ENCODE measurements around the gene NR2C1. TPM values are rescaled to one million over a fixed set of nuclear protein-coding genes. Genes with fewer than 3 reads are reported as not detected.

Gene NR2C1
- total and polyA plus RNA-seq, 10 of the 15 experiments (the other 5 are each of a cell fraction or from before 2014, with no cell fraction given): 8.8 to 38.1 (median 31.3) TPM

DNA sequence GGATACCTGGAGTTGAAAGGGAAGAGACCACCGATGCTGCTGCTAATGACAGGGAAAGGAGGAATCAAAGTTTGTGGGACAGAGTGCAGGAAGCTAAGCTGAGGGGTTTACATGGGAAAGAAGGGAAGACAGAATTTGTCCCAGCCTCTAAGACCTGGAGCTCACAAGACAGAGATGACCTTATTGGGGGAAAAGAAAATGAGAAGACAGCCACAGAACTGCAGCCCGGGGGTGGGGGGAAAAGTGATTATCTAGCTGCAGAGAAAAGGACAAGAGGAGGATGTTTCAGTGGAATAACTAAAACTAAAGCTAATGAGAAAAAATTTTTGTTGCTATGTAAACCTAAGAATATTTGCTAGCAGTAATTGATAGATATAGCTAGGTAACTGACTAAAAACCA is 100.6 kb downstream of the NR2C1 start:
- RAD21 ChIA-PET (ENCODE audit: unreplicated experiment): no interaction called here
- BruUV-seq (replicated peaks): no TSS peak
- ATAC-seq (no peak), DNase-seq (ENCODE audit: low read depth, low spot score) (no peak), FAIRE-seq (no peak)
- H3K9ac ChIP-seq (ENCODE audit: control insufficient read depth, insufficient read depth, low read length): no peak overlapping the region
- no peaks in the 10 kb centered on the region for H4K20me1 ChIP-seq (ENCODE audit: control insufficient read depth, insufficient read depth)
- no peak overlapping the region for H3K4me2 ChIP-seq (ENCODE audit: control insufficient read depth, insufficient read depth)
- POLR2A ChIA-PET: interaction anchor here (0.6 kb wide), 1 partner anchor 23 kb away, joined by 5 read pairs; no protein-coding TSS in a partner anchor
- H2AFZ ChIP-seq (ENCODE audit: control insufficient read depth, low read depth, low read length): no peak overlapping the region
- H3K79me2 ChIP-seq (ENCODE audit: control insufficient read depth, insufficient read depth, low read length): no peaks in the 10 kb centered on the region
- intact Hi-C loops (cut with micrococcal nuclease; ENCODE audit: unreplicated experiment): no loop called here
- no peak overlapping the region for H3K4me3 ChIP-seq
- SMC1A ChIA-PET (ENCODE audit: uncharacterized antibody, unreplicated experiment): interaction anchor here (0.6 to 1.4 kb wide), 10 partner anchors 9 to 427 kb away, joined by 3 to 6 read pairs (median 3); no protein-coding TSS in a partner anchor
- no peaks in the 10 kb centered on the region for H3K9me3 ChIP-seq (replicated peaks; ENCODE audit: control insufficient read depth, insufficient read depth, low read length)
- no peaks in the 10 kb centered on the region for H3K27me3 ChIP-seq (replicated peaks in 1 of 2; ENCODE audit: control insufficient read depth in 2 of 2, insufficient read depth in 2 of 2, low read length in 1 of 2)
- peaks cover 4% of the 10 kb centered on the region; the same call in 1 of the 2 replicates for H3K4me1 ChIP-seq (ENCODE audit: control insufficient read depth, insufficient read depth, low read length)
- in situ Hi-C loops (cut with MboI): no loop called here
- 90% methylated on average over 2 of the region's 2 CpGs for WGBS (ENCODE audit: insufficient coverage, insufficient replicate concordance, low lambda C conversion rate, missing lambda C conversion rate)
- no peak overlapping the region for H3K27ac ChIP-seq (ENCODE audit: control insufficient read depth, insufficient read depth)
- CTCF ChIA-PET: interaction anchor here (0.6 to 1.2 kb wide), 5 partner anchors 9 to 45 kb away, joined by 3 to 5 read pairs (median 3); no protein-coding TSS in a partner anchor
- H3K36me3 ChIP-seq (ENCODE audit: control insufficient read depth in 2 of 2, insufficient read depth in 2 of 2, low read length in 1 of 2): peaks cover 3 to 5% of the 10 kb centered on the region in 2 experiments
- TF ChIP-seq SMAD1 (IDR thresholded peaks at IDR 0.05; ENCODE audit: low read depth, partially characterized antibody) (no peak), ZBED1 (IDR thresholded peaks at IDR 0.05; ENCODE audit: borderline replicate concordance) (no peak), WRNIP1 (IDR thresholded peaks at IDR 0.05; ENCODE audit: borderline replicate concordance, low read depth, low read length) (no peak), TAF1 (IDR thresholded peaks at IDR 0.05; ENCODE audit: borderline replicate concordance, low read depth, low read length) (no peak), MYC (IDR thresholded peaks at IDR 0.05; ENCODE audit: insufficient read depth, insufficient read length, insufficient replicate concordance, low read length, severe bottlenecking) (no peak), CEBPB (IDR thresholded peaks at IDR 0.05; ENCODE audit: borderline replicate concordance in 1 of 2, low read depth in 2 of 2, low read length in 2 of 2) (no peak), FOXK2 (IDR thresholded peaks at IDR 0.05) (no peak), HDGF (IDR thresholded peaks at IDR 0.05) (no peak), BRCA1 (IDR thresholded peaks at IDR 0.05; ENCODE audit: low read depth, low read length) (no peak), NFYA (IDR thresholded peaks at IDR 0.05; ENCODE audit: borderline replicate concordance, low read depth, low read length) (no peak)
- TF ChIP-seq, protein P1, sequence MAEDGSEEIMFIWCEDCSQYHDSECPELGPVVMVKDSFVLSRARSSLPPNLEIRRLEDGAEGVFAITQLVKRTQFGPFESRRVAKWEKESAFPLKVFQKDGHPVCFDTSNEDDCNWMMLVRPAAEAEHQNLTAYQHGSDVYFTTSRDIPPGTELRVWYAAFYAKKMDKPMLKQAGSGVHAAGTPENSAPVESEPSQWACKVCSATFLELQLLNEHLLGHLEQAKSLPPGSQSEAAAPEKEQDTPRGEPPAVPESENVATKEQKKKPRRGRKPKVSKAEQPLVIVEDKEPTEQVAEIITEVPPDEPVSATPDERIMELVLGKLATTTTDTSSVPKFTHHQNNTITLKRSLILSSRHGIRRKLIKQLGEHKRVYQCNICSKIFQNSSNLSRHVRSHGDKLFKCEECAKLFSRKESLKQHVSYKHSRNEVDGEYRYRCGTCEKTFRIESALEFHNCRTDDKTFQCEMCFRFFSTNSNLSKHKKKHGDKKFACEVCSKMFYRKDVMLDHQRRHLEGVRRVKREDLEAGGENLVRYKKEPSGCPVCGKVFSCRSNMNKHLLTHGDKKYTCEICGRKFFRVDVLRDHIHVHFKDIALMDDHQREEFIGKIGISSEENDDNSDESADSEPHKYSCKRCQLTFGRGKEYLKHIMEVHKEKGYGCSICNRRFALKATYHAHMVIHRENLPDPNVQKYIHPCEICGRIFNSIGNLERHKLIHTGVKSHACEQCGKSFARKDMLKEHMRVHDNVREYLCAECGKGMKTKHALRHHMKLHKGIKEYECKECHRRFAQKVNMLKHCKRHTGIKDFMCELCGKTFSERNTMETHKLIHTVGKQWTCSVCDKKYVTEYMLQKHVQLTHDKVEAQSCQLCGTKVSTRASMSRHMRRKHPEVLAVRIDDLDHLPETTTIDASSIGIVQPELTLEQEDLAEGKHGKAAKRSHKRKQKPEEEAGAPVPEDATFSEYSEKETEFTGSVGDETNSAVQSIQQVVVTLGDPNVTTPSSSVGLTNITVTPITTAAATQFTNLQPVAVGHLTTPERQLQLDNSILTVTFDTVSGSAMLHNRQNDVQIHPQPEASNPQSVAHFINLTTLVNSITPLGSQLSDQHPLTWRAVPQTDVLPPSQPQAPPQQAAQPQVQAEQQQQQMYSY (CRISPR knock-in tag; IDR thresholded peaks at IDR 0.05): no peak
- TF ChIP-seq, protein P2, sequence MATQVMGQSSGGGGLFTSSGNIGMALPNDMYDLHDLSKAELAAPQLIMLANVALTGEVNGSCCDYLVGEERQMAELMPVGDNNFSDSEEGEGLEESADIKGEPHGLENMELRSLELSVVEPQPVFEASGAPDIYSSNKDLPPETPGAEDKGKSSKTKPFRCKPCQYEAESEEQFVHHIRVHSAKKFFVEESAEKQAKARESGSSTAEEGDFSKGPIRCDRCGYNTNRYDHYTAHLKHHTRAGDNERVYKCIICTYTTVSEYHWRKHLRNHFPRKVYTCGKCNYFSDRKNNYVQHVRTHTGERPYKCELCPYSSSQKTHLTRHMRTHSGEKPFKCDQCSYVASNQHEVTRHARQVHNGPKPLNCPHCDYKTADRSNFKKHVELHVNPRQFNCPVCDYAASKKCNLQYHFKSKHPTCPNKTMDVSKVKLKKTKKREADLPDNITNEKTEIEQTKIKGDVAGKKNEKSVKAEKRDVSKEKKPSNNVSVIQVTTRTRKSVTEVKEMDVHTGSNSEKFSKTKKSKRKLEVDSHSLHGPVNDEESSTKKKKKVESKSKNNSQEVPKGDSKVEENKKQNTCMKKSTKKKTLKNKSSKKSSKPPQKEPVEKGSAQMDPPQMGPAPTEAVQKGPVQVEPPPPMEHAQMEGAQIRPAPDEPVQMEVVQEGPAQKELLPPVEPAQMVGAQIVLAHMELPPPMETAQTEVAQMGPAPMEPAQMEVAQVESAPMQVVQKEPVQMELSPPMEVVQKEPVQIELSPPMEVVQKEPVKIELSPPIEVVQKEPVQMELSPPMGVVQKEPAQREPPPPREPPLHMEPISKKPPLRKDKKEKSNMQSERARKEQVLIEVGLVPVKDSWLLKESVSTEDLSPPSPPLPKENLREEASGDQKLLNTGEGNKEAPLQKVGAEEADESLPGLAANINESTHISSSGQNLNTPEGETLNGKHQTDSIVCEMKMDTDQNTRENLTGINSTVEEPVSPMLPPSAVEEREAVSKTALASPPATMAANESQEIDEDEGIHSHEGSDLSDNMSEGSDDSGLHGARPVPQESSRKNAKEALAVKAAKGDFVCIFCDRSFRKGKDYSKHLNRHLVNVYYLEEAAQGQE (IDR thresholded peaks at IDR 0.05; ENCODE audit: low read depth, low read length): no peak
- TF ChIP-seq, protein P3, sequence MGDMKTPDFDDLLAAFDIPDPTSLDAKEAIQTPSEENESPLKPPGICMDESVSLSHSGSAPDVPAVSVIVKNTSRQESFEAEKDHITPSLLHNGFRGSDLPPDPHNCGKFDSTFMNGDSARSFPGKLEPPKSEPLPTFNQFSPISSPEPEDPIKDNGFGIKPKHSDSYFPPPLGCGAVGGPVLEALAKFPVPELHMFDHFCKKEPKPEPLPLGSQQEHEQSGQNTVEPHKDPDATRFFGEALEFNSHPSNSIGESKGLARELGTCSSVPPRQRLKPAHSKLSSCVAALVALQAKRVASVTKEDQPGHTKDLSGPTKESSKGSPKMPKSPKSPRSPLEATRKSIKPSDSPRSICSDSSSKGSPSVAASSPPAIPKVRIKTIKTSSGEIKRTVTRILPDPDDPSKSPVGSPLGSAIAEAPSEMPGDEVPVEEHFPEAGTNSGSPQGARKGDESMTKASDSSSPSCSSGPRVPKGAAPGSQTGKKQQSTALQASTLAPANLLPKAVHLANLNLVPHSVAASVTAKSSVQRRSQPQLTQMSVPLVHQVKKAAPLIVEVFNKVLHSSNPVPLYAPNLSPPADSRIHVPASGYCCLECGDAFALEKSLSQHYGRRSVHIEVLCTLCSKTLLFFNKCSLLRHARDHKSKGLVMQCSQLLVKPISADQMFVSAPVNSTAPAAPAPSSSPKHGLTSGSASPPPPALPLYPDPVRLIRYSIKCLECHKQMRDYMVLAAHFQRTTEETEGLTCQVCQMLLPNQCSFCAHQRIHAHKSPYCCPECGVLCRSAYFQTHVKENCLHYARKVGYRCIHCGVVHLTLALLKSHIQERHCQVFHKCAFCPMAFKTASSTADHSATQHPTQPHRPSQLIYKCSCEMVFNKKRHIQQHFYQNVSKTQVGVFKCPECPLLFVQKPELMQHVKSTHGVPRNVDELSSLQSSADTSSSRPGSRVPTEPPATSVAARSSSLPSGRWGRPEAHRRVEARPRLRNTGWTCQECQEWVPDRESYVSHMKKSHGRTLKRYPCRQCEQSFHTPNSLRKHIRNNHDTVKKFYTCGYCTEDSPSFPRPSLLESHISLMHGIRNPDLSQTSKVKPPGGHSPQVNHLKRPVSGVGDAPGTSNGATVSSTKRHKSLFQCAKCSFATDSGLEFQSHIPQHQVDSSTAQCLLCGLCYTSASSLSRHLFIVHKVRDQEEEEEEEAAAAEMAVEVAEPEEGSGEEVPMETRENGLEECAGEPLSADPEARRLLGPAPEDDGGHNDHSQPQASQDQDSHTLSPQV (IDR thresholded peaks at IDR 0.05): no peak

All from GM12878 (cell line).